T-helper 1 cell treated with Interleukin-12 subunit alpha and Interleukin-12 subunit beta and Interleukin-4 antibody, amounts not matched to agents 30 ng/mL and 1 ng/mL, for 36 hours (primary cell): ENCODE measurements around the gene TNFAIP8L2. TPM values are rescaled to one million over a fixed set of nuclear protein-coding genes. Genes with fewer than 3 reads are reported as not detected.

ENCODE experiments used
- intact Hi-C: fragments of 100-400 bp; cut with micrococcal nuclease; formaldehyde crosslinking; loops from one replicate; pipeline ENCODE4 v1.15.1; 2024
- total RNA-seq: library from RNA; stranded (reverse); gene quantifications from 2 replicates; pipeline ENCODE4 v1.2.3, GENCODE V29; 2022

The TNFAIP8L2 gene
- total RNA-seq, result 34.5 and 37.2 TPM in 2 replicates

DNA sequence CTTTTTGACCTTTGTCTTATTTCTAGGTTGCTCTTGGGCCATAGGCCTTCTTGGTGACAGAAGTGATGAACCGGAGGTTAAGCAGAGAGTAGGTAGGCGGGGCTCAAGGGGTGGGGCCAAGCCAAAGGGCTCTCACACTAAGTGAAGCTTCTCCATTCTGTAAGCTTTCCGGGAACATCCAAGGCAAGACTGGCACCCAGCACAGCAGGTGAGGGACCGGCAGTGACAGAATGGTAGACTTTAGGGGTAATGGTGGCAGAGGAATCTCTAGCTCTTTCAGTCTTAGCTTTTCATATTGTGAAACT is at the start of gene TNFAIP8L2:
Gene TNFAIP8L2 (plus strand): TSS at position 135 of the 305 bp plus-strand sequence. CDS start 2,049 bp downstream, outside the sequence.
- intact Hi-C loops, result loop anchor here (1.0 to 5.0 kb wide), 19 partner anchors 9 to 792 kb away; partner anchors contain the start of genes ARNT, CTSS, ENSA and GABPB2

DNA sequence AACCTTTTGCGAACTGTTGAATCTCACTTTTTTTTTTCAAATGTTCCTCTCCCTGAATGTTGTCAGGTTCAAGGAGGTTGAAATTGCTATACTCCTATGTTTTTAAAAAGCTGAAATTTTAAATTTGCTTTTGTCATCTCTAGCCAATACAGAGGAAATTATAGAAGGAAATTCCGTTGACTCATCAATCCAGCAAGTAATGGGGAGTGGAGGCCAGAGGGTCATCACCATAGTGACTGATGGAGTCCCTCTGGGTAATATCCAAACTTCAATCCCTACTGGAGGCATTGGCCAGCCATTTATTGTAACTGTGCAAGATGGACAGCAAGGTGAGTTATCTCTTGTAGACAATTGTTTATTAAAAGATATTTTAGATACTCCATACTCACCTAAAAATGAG is 49.6 kb upstream of the TNFAIP8L2 start:
- intact Hi-C loops, result no loop called here

DNA sequence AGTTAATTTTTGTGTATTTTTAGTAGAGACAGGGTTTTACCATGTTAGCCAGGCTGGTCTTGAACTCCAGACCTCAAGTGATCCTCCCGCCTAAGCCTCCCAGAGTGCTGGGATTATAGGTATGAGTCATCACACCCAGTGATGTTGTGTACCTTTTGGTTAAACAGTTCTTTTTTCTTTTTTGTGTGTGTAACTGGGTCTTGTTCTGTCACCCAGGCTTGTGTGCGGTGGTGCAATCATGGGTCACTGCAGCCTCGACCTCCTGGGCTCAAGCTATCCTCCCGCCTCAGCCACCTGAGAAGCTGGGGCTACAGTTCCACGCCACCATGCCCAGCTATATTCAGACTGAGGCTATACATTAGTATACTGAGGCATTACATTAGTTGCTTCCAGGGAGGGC is 48.1 kb upstream of the TNFAIP8L2 start:
- intact Hi-C loops, result no loop called here

DNA sequence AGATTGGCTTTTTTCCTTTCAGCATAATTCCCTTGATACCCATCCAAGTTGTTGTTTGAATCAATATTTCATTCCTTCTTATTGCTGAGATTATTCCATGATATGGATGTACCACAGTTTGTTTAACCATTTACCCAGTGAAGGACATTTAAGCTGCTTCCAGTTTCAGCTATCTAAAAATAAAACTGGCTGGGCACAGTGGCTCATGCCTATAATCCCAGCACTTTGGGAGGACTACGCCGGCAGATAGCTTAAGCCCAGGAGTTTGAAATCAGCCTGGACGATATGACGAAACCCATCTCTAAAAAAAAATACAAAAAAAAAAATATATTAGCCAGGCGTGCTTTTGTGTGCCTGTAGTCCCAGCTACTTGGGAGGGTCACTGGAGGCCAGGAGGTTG is 42.6 kb upstream of the TNFAIP8L2 start:
- intact Hi-C loops, result no loop called here

DNA sequence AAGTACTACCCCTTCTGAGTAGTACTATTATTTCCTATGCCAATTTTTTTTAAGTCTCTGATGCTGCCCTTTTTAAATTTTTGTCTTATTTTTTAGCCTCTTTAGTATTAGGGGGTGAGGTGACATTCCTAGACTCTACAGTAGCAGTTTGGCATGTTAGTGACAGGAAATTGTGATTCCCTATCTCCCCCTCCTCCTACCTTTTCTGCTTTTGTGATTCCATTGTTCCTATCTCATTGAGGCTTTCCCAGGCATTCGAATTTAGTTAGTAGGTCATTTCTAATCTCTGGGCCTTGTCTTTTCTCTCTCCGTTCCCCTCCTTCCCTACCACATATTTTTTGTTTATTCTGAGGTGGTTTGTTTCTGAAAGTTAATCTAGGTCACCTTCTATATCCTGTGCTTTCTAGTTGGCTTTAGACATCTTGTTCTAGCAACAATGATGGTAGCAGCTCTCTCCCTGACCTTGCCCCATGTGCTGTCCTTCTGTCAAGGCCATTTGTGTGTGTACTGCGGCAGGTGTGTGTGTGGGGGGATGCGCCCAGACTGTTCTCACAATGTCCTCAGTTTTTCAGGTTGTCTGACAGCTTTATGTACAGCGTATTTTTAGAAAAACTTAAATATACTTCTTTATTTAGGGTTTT is 31.6 kb upstream of the TNFAIP8L2 start:
- intact Hi-C loops, result no loop called here

DNA sequence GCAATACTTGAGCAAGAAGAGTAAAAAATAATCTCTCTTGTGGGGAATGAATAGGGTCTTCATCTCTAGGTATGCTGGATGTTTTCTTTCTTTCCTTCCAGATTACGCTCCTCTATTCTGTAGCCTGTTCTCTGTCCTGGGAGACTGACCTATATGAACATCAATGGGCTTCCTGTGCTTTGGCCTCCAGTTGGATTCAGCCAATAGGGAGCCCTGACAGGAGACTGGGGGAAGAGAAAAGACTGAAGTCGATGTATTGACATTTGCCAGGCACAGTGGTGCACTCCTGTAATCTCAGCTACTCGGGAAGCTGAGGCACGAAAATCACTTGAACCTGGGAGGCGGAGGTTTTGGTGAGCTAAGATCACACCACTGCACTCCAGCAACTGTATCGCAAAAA is 27.6 kb upstream of the TNFAIP8L2 start:
- intact Hi-C loops, result no loop called here

DNA sequence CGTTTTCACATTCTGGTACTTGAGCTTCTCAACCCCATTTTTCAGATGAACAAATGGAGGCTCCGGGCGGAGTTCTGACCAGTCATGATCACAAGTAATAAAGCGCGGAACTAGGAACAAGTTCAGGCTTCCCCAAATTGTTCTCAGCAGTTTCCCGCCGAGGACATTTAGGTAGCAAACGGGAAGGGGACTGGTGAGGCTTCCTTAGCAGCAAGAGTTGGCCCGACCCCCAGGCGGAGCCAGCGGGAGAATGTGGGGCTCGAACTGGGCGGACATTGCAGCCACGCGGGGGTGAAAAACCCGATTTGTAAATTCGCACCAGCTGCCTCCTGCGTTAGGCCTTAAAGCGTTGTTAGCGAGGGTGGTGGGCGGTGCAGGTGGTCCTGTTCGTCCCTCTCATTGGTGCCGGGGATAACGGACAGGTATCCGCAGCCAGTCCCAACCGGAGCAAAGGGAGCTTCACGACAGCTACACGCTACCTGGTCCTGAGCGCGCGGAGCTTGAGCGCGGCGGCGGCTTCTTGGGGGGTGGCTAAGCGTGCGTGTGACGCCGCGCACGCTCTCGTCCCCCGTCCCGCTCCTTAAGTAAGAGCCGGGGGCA is 25.4 kb upstream of the TNFAIP8L2 start:
- intact Hi-C loops, result loop anchor here (1.0 to 2.0 kb wide), 2 partner anchors 15 to 26 kb away; partner anchors contain the start of genes SEMA6C and TNFAIP8L2

DNA sequence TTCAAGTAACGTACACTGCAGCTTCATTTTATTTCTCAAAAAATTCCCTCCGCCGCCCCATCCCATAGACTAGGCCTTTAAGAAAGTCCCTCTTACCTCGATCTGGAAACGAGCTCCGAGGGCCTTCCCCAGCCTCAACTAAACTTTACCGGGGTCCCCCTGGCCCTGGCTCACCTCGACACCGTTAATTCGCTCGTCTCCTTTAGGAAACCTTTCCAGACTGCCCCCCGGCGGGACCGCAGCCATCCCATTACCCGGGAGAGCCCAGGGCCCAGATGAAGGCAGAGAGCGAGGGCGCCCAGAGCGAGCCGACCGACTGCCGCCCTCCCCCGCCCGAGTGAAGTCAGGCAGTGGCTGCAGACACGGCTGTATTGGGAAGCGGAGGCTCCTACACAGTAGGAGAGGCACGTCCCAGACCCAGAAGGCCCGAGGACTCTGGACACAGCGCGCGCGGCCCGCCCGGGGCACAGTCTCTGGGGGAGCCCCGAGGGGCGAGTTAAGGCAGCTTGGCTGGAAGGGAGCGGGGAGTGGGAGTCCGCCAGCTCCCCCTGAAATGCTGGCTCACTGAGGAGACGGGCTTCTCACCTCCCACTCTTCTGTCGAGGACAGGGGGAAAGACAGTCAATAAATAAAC is 24.6 kb upstream of the TNFAIP8L2 start:
- intact Hi-C loops, result loop anchor here (1.0 to 2.0 kb wide), 2 partner anchors 14 to 25 kb away; partner anchors contain the start of genes SEMA6C and TNFAIP8L2

DNA sequence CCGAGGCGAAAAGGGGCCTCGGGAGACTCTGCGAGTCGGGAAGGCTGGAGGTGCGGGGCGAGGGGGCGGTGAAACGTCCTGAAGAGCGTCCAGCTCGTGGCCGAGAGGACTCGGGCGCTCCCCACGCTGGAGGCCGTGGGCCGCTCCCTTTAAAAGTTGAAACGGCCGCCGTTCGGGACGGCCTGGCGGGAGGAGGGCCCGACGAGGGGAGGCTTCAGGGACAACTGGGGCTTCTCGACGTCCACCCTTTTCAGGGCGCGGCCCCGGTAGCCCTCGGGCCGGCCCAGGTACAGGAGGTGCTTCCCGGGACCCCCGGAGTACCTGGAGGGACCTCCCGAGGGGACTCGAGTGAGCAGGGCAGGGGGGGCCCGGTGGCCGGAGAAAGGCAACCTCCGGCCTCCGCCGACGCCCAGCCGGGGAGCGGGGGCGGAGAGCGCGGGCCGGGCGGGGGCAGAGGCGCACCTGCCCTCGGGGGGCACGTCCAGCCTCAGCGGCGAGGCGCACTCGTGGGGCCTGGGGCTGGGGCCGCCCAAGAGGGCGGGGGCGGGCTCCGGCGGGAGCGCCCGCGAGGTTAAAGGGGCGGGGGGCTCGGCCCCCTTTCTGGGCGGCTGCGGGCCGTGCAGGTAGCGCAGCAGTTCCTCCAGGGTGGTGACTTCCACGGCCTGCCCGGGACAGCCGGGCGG is 24.0 kb upstream of the TNFAIP8L2 start:
- intact Hi-C loops, result no loop called here

DNA sequence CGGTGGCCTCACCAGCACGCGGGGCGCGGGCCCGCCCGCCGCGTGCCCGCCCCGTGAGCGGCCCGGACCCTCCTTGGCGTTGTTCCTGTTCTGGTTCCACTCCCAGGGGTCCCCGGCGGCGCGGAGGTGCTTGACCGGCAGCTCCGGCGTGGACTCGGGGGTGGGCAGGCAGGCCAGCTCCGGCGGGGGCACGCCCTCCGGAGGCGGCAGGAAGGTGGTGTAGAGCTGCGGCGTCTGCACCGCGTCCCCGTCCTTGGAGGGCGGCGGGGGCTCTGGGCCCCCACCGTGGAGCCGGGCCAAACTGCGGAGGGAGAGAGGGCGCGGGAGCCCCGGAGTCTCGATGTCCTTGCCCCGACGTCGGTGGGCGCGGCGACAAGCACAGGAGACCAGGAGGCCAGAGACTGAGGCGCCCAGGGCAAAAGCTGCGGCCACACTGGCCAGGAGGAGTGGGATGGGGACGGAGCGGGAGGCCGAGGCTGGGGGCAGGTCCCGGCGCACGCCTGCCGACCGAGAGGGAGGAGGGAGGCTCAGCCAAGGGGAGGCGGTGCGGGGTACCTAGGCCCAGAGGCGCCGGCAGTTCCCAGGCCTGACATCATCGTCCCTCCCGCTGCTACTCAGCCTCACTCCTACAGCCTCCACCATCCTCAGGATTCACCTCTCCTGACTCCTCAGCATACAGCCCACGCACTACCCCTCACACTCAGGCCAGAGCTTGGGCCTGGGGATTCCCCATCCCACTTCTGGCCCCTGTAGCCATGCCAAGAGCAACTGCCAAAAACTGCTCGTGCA is 23.2 kb upstream of the TNFAIP8L2 start:
- intact Hi-C loops, result no loop called here

DNA sequence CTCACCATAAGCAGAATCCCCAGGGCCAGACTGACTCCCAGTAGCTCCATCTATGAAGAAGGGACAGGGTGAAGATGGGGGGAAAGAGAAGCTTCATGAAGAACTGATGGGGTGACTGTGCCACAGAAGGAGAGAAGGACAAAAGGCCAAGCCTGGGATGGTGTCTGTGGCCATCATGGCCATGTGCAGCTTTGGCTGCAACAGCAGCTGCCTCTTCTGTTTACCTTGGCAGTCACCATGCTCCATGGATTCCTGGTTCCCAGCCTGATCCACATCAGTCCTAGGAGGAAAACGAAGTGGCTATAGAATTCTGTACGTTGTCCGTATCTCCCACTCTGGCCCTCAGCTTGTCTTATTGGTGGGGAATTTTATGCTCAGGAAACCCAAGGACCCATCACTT is 22.1 kb upstream of the TNFAIP8L2 start:
- intact Hi-C loops, result no loop called here

DNA sequence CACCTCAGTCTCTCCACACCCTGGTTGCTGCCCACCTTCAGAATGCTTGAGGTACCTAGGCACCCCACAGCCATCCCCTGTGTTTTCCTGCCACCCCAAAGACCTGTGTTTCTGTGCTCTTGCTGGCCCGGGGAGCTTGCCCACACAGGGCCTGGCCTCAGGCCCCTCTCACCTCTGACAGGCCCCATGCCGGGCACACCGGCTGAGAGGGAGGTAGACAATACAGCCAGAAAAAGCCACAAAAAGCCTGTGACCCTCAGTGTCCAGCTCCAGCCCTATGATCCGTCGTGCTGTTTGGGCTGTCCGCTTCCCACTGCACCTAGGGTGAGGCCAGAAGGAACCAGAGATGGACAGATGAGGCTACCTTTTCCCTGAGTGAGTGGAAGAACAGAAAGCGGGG is 21.5 kb upstream of the TNFAIP8L2 start:
- intact Hi-C loops, result no loop called here

DNA sequence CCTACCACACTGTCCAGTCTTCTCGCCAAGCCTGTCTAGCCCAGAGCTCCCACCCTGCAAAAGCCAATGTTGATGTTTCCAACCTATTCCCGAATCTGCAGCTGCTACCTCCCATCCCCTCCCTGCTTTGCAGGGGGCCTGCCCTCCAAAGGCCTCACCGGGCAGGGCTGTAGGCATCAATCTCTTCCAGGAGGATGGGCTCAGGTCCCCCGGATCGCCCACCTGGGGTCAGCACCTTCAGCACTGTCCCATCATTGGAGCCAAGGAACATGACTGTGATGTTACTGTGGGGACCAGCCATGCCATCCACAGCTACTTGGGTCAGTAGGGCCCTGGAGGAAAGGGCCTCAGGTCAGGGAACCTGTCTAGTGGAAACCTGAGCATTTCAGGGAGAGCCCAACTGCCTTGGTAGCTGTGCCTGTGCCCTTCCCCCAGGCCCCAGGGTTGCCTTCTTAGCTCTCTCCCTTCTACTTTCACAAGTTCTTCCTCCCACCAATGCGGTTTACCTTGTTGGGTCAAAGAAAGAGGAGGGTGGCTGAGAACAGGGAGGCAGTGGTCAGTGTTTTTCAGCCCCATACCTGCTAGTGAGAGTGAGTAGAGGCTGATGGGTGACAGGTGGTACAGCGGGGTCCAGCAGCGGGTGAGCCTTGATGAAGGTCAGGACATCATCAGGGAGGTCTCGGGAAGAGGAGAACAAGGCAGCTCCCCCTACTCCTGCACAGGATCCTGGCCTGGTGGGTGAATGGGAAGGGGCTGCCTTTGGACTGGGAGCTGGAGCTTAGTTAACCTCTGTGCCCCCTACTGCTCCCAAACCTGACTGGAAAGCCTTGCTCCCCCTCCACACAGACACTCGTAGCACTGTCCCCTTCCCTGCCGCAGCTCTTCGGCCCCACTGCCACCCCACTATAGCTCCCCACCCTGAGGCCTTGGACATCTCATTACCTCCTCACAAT is 20.7 kb upstream of the TNFAIP8L2 start:
- intact Hi-C loops, result no loop called here

DNA sequence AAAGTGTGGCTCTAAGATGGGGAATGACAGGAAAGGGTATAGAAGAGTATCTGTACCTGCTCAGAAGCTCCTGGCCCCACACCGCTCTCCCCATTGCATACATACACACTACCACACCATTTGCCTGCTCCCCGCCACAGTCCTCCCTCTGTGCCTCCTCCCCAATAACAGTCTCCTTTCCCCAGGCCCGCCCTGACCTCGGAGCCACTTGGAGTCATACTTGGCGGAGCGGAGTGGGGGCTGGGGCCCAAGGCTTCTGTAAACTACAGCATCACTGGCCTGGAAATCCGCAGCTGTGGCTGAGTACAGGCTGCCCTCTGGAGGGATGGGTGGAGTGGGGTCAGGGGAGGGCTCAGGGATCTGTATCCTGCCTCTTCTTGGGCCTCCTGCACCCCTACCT is 18.7 kb upstream of the TNFAIP8L2 start:
- intact Hi-C loops, result no loop called here

DNA sequence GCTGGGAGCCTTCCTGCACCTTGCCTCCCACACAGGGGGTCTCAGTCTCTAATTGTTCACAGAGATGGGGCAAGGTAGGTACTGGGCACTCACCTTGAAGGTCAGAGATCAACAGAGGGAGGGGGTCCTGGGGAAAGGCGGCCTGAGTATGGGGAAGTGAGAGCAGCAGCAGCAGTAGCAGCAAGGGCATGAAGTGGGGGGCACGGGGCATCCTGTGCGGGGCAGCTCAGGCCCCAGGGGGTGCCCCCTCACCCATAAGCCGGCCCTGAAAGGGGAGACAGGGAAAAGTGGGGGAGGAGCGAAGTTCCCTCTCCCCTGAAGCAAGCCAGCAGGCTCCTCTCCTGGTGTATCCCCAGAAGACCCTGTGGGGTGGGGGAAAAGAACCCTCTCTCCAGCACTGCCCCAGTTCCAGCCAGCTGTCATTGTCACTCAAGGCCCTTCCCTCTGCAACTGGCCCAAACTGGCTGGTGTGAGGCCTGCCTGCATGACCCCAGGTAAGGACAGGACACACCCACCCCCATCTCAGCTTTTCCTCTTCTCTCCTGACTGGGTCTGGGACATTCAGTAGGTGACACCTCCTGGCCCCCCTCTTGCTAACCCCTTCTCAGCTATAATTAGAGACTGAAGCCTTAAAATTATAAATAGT is 13.9 kb upstream of the TNFAIP8L2 start:
- intact Hi-C loops, result no loop called here

DNA sequence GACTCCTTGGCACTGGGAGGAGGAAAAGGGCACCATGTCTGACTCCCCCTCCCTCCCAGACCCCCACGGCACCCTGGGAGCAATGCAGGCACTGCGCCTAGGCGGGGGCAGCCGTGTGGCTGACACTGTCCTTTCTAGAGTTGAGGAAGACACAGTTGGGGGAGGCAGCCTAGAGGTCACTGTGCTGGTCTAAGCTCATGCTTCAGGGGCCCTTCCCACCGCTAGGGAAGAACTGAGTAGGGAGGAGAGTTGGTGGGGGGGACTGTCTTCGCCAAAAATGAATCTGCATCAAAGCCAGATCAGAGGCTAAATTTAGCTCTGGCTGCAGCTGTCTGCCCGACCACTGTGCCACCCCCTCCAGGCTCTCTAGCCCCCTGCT is 13.4 kb upstream of the TNFAIP8L2 start:
- intact Hi-C loops, result no loop called here

DNA sequence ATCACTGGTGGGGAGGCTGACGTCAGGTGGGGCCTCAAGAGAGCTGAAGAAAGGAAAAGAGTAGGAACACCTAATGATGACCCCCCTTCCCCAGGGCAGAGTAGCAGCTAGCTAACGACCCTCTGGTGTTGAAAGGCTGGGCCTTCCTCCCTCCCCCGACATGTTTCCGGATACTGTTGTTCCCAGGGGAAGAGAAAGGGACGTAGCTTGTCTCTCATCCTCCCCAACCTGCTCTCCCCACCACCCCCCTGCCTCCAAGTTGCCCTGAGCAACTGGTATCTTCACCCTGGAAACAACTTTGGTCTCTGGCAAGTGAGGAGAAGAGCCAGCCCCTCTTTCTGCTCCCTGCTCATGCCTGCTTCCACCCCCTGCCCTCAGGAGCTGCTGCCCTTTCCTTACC is 12.5 kb upstream of the TNFAIP8L2 start:
- intact Hi-C loops, result no loop called here

DNA sequence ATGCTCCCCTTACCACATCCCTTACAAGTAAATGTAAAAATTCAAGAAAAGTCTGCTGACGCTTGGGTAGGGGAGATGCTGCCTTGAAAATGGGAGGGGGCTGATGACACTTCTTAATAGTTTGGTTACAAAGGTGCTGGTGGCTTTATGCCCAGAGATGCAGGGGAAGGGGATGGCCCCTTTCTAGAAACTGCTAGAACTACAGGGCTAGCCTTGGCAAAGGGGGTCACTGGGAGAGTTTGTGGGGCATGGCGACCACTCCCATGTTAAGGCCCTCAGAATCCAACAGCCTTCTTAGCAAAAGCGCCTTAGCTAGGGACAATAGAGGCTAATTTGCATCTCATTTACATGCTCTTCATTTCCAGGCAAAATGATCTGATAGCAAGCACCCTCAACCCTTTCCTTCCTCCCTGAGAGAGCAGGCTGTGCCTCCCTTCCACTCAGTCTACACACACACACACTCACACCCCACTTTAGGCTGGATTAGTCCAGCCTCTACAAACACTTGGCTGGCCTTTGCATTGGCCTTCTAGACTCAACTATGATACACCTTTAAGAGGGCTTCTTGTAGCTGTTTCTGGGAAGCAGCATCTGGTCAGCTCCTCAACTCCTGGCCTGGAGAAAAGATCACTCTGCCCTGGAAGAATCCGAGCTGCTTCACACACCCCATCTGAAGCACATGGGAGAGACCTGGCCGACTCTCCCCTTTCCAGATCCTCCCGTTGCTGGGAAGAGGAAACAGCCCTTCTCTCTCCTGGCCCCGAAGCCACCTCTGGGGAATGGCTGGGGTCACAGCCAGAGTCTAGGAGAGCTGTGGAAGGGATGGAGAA is 11.8 kb upstream of the TNFAIP8L2 start:
- intact Hi-C loops, result no loop called here
